Activated B cell treated with CpG ODN at 0.5 μM for 24 hours (primary cell): ENCODE measurements around the gene MYO1A. TPM values are rescaled to one million over a fixed set of nuclear protein-coding genes. Genes with fewer than 3 reads are reported as not detected.

ENCODE experiments used
- ATAC-seq: fragments of 200-7000 bp; cut with Tn5 transposase; one replicate; pipeline ENCODE4 v1.10.0; 2021; ENCODE audit warnings: low read depth, mild to moderate bottlenecking, moderate library complexity
- CTCF ChIA-PET: fragments of 350-600 bp; sonication (Branson Sonifier 250); formaldehyde crosslinking; loops from one replicate; lab custom pipeline; 2021; ENCODE audit warnings: antibody characterized with exemption; lab: Charles Lee
- POLR2A ChIA-PET: fragments of 350-600 bp; sonication (Branson Sonifier 250); formaldehyde crosslinking; loops from one replicate; lab custom pipeline; 2021; ENCODE audit warnings: antibody characterized with exemption; lab: Charles Lee
- DNase-seq: peaks from one replicate; pipeline ENCODE4 v3.0.0; 2022
- H3K27ac Mint-ChIP-seq: one replicate; pipeline ENCODE4 v1.8.0; 2020; ENCODE audit warnings: mixed read lengths
- H3K27me3 Mint-ChIP-seq: one replicate; pipeline ENCODE4 v1.8.0; 2021; ENCODE audit warnings: mixed read lengths
- H3K36me3 Mint-ChIP-seq: one replicate; pipeline ENCODE4 v1.8.0; 2021; ENCODE audit warnings: low read depth, mixed read lengths
- H3K4me1 Mint-ChIP-seq: one replicate; pipeline ENCODE4 v1.8.0; 2021; ENCODE audit warnings: mixed read lengths
- H3K4me3 Mint-ChIP-seq: one replicate; pipeline ENCODE4 v1.8.0; 2020; ENCODE audit warnings: mild to moderate bottlenecking, mixed read lengths
- H3K9me3 Mint-ChIP-seq: one replicate; pipeline ENCODE4 v1.8.0; 2020; ENCODE audit warnings: mixed read lengths
- CTCF ChIP-seq: fragments of 200-600 bp; IDR thresholded peaks from one replicate; pipeline ENCODE4 v1.8.0; 2022; ENCODE audit warnings: antibody characterized with exemption, mild to moderate bottlenecking
- intact Hi-C: fragments of 100-400 bp; cut with micrococcal nuclease; formaldehyde crosslinking; loops from one replicate; pipeline ENCODE4 v1.15.1; 2024
- total RNA-seq: library from RNA; stranded (reverse); gene quantifications from 2 replicates; pipeline ENCODE4 v1.2.3, GENCODE V29; 2022

Gene MYO1A
- total RNA-seq, 1 donor from 2014 or later, result 0.71 TPM

DNA sequence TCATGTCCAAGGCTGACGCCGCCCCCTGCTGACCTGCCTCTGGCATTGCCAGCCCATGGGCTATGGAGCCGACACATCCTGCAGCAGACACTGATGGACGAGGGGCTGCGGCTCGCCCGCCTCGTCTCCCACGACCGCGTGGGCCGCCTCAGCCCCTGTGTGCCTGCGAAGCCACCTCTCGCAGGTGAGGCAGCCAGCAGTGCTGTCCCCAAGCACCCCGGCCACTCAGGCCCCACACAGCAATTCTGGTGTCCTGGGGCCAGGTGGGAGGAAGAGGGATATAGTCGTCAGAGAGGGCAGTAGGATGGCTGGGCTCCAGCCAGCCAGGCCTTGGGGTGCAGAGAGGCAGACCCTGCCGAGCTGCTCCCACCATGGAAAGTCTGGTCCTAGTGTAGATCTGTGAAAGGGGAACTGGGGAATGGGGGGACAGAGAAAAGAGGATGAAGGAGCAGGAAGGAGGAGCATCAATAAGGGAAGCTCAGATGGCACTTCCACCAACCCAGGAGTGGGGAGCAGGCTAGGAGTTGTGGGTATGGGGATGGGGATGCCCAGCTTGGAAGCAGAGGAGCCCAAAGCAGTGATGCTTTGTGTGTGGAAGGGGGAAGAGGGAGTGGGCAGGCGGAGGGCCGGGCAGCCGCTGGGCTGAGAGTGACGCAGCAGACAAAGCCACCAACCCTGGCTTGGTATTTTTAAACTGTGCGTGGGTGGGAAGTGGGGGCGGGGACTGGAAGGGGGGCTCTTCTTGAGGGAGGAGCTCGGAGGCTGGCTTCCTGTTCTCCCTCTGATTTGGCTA is 43.7 kb upstream of the MYO1A start:
- peak; percentile 49 for DNase-seq
- CTCF ChIA-PET, result interaction anchor here (0.8 to 10.6 kb wide), 6 partner anchors 14 to 92 kb away, joined by 3 to 102 read pairs (median 6); partner anchors contain the start of genes NEMP1 and STAT6
- H3K4me3 Mint-ChIP-seq, result peak overlapping the region; percentile 75

GRCh38 chr12:57092876-57093414 is 43.0 kb upstream of the MYO1A start:
- POLR2A ChIA-PET, result interaction anchor here (16.5 kb wide), 2 partner anchors 11 to 19 kb away, joined by 337 to 692 read pairs; partner anchors contain the start of genes NEMP1 and STAT6
- intact Hi-C loops, result loop anchor here (1.0 kb wide), 1 partner anchor 24 kb away; no protein-coding TSS in a partner anchor
- Mint-ChIP-seq H3K4me1 (peaks cover 69% of the 10 kb centered on the region), H3K36me3 (peaks cover 63% of the 10 kb centered on the region), H3K27me3 (no peaks in the 10 kb centered on the region), H3K4me3 (no peak overlapping the region), H3K27ac (peak overlapping the region; percentile 91), H3K9me3 (no peaks in the 10 kb centered on the region)
- no peak for TF ChIP-seq CTCF
- ATAC-seq (no peak), DNase-seq (no peak)
- CTCF ChIA-PET, result interaction anchor here (1.0 to 10.6 kb wide), 6 partner anchors 10 to 91 kb away, joined by 3 to 102 read pairs (median 6); partner anchors contain the start of genes NEMP1 and STAT6

More for the DNA sequence above, 43.7 kb upstream of the MYO1A start:
- Mint-ChIP-seq H3K4me1 (peaks cover 68% of the 10 kb centered on the region), H3K27me3 (no peaks in the 10 kb centered on the region), H3K9me3 (no peaks in the 10 kb centered on the region), H3K27ac (peak overlapping the region; percentile 91), H3K36me3 (peaks cover 69% of the 10 kb centered on the region)
- TF ChIP-seq CTCF, result no peak
- peak; percentile 63 for ATAC-seq
- intact Hi-C loops, result loop anchor here (1.0 to 2.0 kb wide), 3 partner anchors 15 to 24 kb away; partner anchors contain the start of gene NEMP1
- POLR2A ChIA-PET, result interaction anchor here (0.7 to 16.5 kb wide), 5 partner anchors 9 to 34 kb away, joined by 3 to 692 read pairs (median 4); partner anchors contain the start of genes LRP1, NEMP1 and STAT6

DNA sequence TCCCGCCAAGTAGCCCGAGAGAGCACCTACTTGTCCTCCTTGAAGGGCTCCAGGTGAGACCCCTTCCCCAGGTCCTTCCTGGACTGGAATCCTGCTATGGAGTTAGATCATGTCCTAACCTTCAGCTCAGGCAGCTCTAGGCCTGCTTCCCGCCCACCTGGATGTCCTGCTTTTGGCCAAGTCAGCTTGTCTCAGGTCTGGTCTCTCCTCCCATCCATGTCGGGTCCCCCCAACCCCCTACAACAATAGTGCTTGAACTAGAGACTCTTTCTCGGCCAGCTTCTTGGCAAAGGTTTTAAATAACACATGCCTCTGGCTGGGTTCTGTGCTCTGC is 42.6 kb upstream of the MYO1A start:
- no peak for TF ChIP-seq CTCF
- H3K4me3 Mint-ChIP-seq, result no peak overlapping the region
- ATAC-seq (no peak), DNase-seq (no peak)
- no peaks in the 10 kb centered on the region for H3K9me3 Mint-ChIP-seq
- H3K36me3 Mint-ChIP-seq, result peaks cover 61% of the 10 kb centered on the region
- H3K27me3 Mint-ChIP-seq, result no peaks in the 10 kb centered on the region
- POLR2A ChIA-PET, result interaction anchor here (16.5 kb wide), 2 partner anchors 12 to 18 kb away, joined by 337 to 692 read pairs; partner anchors contain the start of genes NEMP1 and STAT6
- intact Hi-C loops, result no loop called here
- H3K27ac Mint-ChIP-seq, result peak overlapping the region; percentile 91
- peaks cover 71% of the 10 kb centered on the region for H3K4me1 Mint-ChIP-seq
- CTCF ChIA-PET, result interaction anchor here (0.7 to 10.6 kb wide), 6 partner anchors 10 to 29 kb away, joined by 3 to 102 read pairs (median 6); partner anchors contain the start of genes NEMP1 and STAT6

GRCh38 chr12:57091638-57092528 is 42.0 kb upstream of the MYO1A start:
- Mint-ChIP-seq H3K36me3 (peaks cover 54% of the 10 kb centered on the region), H3K27ac (peak overlapping the region; percentile 91), H3K9me3 (no peaks in the 10 kb centered on the region), H3K27me3 (no peaks in the 10 kb centered on the region), H3K4me1 (peaks cover 71% of the 10 kb centered on the region), H3K4me3 (peak overlapping the region; percentile 6)
- ChIA-PET CTCF (interaction anchor here (0.7 to 10.6 kb wide), 7 partner anchors 9 to 33 kb away, joined by 3 to 102 read pairs (median 4); partner anchors contain the start of genes NEMP1 and STAT6), POLR2A (interaction anchor here (16.5 kb wide), 2 partner anchors 12 to 17 kb away, joined by 337 to 692 read pairs; partner anchors contain the start of genes NEMP1 and STAT6)
- no peak for DNase-seq
- TF ChIP-seq CTCF, result no peak
- ATAC-seq, result no peak
- intact Hi-C loops, result no loop called here
